Mucosa of descending colon (tissue), 3 donors: ENCODE data around the gene NPEPPS. TPM values are rescaled to one million over a fixed set of nuclear protein-coding genes. Genes with fewer than 3 reads are reported as not detected.

Source experiments
- ATAC-seq: fragments of 200-7000 bp; cut with Tn5 transposase; one replicate; pipeline ENCODE4 v1.9.1; 2020; ENCODE audit warnings: mild to moderate bottlenecking, moderate library complexity
- DNase-seq, 3 donors: peaks; one replicate each; pipeline ENCODE4 v3.0.0-alpha.2; 2020
- H3K36me3 ChIP-seq: fragments of 200-600 bp; one replicate; pipeline ENCODE4 v1.8.0; 2021; ENCODE audit warnings: low read depth, mild to moderate bottlenecking
- H3K4me1 ChIP-seq: fragments of 200-600 bp; one replicate; pipeline ENCODE4 v1.8.0; 2021; ENCODE audit warnings: low read depth, mild to moderate bottlenecking
- H3K4me3 ChIP-seq: fragments of 200-600 bp; one replicate; pipeline ENCODE4 v1.8.0; 2021; ENCODE audit warnings: mild to moderate bottlenecking
- H3K9me3 ChIP-seq: fragments of 200-600 bp; one replicate; pipeline ENCODE4 v1.8.0; 2021; ENCODE audit warnings: mild to moderate bottlenecking
- intact Hi-C, 2 donors: fragments of 100-400 bp; cut with DNase I in 1 of 2; cut with micrococcal nuclease in 1 of 2; formaldehyde crosslinking; loops; one replicate each; pipeline versions ENCODE4 v1.11.0 to v1.11.1; 2022; cut with DNase I, micrococcal nuclease
- total RNA-seq, 3 donors: library from RNA; stranded (reverse); fragmentation: NEBNext Ultra II Directional in 2 of 3; extraction: Animal tissue kit (Norgen Biotek cat#: 25700) in 2 of 3; gene quantifications; one replicate each; pipeline versions ENCODE4 v1.2.1 to v1.2.4, GENCODE V29; 2021 to 2023
- TF ChIP-seq, protein P1 (sequence below): fragments of 200-600 bp; IDR thresholded peaks from one replicate; pipeline ENCODE4 v1.8.0; 2022; ENCODE audit warnings: antibody characterized with exemption, mild to moderate bottlenecking
- donor health status: DM: no; HTN: no; CAD: no; lungs with moderate emphysema.
- donor health status: DM: no; HTN: no; CAD: no.
- donor health status: DM: no; HTN: yes; CAD: no.

The NPEPPS gene
- total RNA-seq, 3 donors from 2014 or later, result 138 to 187 (median 160) TPM

DNA sequence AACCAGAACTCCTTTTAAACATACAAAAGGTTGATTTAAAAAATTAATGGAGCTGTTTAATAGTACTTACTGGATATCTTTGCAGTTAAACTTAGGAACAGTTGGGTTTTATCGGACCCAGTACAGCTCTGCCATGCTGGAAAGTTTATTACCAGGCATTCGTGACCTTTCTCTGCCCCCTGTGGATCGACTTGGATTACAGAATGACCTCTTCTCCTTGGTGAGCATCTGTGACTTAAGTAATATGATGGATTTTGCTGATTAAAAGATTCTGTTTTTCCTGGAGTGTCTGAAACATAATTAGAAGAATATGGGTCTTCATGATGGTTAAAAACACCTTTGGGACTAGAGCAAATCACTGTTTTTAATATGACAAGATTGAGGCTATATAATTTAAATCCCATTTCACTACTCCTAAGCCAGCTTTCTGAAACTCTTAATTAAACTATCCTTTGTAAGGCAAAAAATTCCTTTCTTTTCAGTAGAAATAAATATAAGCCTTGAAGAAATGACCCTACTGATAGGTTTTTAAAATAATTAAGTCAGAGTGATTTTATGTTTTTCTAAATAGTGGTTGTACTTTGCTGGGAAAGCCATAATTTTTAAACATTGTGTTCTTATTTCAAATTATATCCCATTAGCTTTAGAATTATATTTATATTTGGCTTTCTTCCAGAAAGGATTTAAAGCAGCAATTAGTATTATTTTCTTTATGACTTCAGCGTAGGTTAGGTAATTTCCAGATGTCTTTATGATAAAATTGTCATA, 73.1 kb downstream of the NPEPPS start:
- intact Hi-C loops, result no loop called here
- Histone ChIP-seq H3K9me3 (no peaks in the 10 kb centered on the region), H3K36me3 (peaks cover 3% of the 10 kb centered on the region), H3K4me1 (no peaks in the 10 kb centered on the region), H3K4me3 (no peak overlapping the region)
- ATAC-seq, result no peak
- TF ChIP-seq, protein P1, sequence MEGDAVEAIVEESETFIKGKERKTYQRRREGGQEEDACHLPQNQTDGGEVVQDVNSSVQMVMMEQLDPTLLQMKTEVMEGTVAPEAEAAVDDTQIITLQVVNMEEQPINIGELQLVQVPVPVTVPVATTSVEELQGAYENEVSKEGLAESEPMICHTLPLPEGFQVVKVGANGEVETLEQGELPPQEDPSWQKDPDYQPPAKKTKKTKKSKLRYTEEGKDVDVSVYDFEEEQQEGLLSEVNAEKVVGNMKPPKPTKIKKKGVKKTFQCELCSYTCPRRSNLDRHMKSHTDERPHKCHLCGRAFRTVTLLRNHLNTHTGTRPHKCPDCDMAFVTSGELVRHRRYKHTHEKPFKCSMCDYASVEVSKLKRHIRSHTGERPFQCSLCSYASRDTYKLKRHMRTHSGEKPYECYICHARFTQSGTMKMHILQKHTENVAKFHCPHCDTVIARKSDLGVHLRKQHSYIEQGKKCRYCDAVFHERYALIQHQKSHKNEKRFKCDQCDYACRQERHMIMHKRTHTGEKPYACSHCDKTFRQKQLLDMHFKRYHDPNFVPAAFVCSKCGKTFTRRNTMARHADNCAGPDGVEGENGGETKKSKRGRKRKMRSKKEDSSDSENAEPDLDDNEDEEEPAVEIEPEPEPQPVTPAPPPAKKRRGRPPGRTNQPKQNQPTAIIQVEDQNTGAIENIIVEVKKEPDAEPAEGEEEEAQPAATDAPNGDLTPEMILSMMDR, result no peak
- no peak for DNase-seq

DNA sequence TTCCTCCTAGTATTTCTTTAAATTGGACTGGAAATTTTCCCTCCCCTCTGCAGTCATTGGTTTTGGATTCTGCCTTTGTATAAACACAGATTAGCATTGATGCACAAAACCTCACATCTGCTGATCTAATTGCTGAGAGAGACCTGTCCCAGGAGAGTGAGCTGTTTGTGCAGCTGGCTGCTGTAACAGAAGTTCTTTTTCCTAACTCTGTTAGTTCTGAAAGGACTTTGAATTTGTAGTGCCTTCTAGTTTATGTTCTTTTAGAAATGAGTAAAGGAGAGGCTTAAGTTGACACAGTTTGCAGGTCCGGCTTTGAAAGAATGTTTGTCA, 73.7 kb downstream of the NPEPPS start:
- ATAC-seq (no peak), DNase-seq (no peak)
- Histone ChIP-seq H3K4me1 (no peaks in the 10 kb centered on the region), H3K9me3 (no peaks in the 10 kb centered on the region), H3K36me3 (peaks cover 3% of the 10 kb centered on the region), H3K4me3 (no peak overlapping the region)
- TF ChIP-seq, protein P1, result no peak
- intact Hi-C loops, result no loop called here

DNA sequence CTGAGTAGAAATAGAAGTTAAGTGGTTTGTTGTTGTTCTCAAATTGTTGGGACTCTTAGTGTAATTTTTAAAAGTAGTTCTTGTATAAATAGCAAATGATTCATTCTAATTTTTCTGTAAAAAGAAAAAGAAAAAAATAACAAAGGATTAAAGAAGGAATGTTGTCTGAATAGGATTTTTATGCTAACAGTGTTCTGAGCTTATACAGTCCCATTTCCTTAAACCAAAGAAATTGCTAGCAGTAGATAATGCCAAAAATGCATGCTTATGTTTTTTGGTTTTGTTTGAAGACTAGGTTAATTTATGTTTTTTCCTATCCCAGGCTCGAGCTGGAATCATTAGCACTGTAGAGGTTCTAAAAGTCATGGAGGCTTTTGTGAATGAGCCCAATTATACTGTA, 74.1 kb downstream of the NPEPPS start:
- TF ChIP-seq, protein P1, result no peak
- ATAC-seq (no peak), DNase-seq (no peak)
- no peak overlapping the region for H3K4me3 ChIP-seq
- no peaks in the 10 kb centered on the region for H3K4me1 ChIP-seq
- intact Hi-C loops, result no loop called here
- no peaks in the 10 kb centered on the region for H3K9me3 ChIP-seq
- peaks cover 3% of the 10 kb centered on the region for H3K36me3 ChIP-seq

DNA sequence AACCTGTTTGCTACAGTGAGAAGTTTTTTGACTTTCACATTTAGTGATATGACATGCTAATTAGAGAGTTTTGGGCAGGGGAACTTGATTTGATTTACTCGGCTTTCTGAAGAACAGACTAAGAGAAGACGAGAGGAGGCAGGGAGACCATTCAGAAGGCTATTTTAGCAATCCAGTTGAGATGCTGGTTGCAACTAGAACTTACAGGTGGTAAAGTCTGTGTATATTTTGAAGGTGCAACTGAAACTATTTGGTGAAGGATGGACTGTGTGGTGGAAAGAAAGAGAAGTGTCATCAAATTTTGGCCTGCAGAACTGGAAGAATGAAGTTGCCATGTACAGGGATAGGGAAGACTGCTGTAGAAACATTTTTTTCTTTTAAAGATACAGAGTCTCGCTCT, 76.6 kb downstream of the NPEPPS start:
- DNase-seq (no peak), ATAC-seq (no peak)
- intact Hi-C loops, result no loop called here
- Histone ChIP-seq H3K36me3 (peaks cover 6% of the 10 kb centered on the region), H3K4me1 (no peaks in the 10 kb centered on the region), H3K4me3 (no peak overlapping the region), H3K9me3 (no peaks in the 10 kb centered on the region)
- TF ChIP-seq, protein P1, result no peak

DNA sequence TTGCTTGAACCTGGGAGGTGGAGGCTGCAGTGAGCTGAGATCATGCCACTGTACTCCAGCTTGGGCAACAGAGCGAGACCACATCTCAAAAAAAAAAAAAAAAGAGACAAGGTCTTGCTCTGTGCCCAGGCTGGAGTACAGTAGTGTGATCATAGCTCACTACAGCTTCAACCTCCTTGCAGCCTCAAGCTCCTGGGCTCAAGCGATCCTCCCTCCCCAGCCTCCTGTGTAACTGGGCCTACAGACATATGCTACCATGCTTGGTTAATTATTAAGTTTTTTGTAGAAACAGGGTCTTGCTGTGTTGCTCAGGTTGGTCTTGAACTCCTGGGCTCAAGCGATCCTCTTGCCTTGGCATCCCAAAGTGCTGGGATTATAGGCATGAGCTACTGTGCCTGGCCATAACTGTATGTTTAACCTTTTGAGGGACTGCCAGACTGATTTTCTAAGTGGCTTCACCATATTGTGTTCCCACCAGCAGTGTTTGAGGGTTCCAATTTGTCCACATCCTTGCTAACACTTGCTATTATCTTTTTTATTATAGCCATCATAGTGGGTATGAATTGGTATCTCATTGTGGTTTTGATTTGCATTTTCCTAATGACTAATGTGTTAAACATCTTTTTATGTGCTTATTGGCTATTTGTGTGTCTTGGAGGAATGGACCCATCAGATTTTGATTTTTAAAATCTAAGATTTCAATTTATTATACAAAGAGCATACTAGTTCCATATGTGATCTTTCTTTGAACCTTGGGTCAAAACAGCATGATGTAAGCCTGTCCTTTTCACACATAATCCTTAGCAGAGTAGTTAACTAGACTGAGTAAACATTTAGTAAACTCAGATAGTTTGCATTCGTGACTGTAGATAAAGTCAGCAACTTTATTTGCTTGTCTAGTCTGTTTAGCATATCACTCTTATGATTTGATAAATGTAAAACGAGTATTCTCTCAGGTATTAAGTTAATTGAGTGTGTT, 80.8 kb downstream of the NPEPPS start:
- DNase-seq, result no peak
- Histone ChIP-seq H3K9me3 (no peaks in the 10 kb centered on the region), H3K36me3 (peaks cover 9% of the 10 kb centered on the region), H3K4me1 (no peaks in the 10 kb centered on the region), H3K4me3 (no peak overlapping the region)
- no peak for ATAC-seq
- intact Hi-C loops, result loop anchor here in 1 of 2 donors (10.0 kb wide), 1 partner anchor 387 kb away; no protein-coding TSS in a partner anchor
- TF ChIP-seq, protein P1, result no peak
